Stimulated activated CD8-positive, alpha-beta memory T cell treated with anti-CD3 and anti-CD28 coated beads, Interleukin-7, amount 100 ng/mL, for 24 hours (primary cell): ENCODE measurements around the gene TRH.
"Not testable (repeated sequence)": the region's sequence is repeated elsewhere in the genome, so short reads cannot be mapped to it uniquely, and the experiment has no call there.

Experiments
- DNase-seq: peaks from one replicate; pipeline ENCODE4 v3.0.0-alpha.2; 2020; ENCODE audit warnings: low read depth

TRH gene

DNA sequence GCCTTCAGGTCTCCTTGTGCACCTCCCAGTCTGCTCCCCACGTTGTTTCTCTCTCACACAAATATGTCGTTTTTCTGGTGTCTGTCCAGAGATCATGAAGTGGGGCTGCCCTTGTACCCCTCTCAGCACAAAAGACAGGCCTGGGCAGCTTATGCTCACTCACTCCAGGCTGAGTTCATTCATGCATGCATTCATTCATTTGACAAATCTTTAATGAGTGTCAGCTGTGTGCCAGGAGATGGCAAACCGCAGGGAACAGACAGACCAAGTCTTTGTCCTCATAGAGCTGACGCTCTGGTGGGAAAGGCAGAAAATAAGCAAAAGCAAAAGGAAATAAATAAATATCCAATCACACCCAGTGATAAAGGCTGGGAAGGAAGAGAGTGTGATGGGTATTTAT, 7.6 kb upstream of the TRH start:
- DNase-seq: no peak

- DNase-seq: no peak
Measured at GRCh38 chr3:129967761-129968160, 6.8 kb upstream of the TRH start.

- DNase-seq: no peak
Measured at GRCh38 chr3:129971351-129972052, 3.0 kb upstream of the TRH start.

DNA sequence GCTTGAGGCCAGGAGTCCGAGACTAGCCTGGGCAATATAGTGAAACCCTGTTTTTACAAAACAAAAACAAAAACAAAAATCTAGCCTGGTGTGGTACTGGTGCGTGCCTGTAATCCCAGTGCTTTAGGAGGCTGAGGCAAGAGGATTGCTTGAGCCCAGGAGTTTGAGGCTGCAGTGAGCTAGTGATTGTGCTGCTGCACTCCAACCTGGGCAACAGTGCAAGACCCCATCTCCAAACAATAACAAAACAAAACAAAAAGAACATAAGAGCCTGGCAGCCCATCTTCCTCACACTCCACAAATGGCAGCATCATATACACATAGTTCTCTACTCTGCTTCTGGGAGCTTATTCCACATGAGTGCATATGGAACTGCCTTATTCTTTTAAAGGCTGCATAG, 2.2 kb upstream of the TRH start:
- DNase-seq: no peak

DNA sequence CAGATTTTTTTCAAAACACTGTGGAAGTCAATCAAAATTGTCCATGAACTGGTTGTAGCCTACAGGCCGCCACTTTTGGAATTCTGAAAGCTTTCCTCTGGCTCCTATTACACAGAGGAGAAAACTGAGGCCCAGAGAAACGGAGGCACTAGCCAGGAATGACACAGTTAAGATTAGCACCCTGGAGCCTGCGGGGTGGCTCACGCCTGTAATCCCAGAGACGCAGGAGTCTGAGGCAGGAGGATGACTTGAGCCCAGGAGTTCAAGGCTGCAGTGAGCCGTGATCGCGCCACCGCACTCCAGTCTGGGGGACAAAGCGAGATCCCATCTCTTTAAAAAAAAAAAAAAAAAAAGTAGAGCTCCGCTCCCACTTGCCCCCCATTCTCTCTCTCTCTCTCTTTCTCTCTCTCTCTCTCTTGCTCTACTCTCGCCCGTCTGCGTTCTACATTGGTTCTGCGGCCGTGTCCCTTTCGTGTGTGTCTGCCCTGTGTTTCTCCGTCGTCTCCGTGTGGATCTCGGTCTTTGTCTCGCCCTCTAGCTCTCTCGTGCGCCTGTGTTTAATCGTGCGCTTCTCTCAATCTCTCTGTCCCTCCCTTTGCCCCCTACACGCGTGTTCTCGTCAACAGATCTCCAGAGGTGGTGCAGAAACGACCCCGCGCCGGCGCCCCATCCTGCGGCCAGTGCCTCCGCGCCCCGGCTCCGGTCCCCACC, 512 bp upstream of the TRH start:
- DNase-seq: no peak

GRCh38 chr3:129974833-129975704, 549 bp downstream of the TRH start:
- DNase-seq: no peak

DNA sequence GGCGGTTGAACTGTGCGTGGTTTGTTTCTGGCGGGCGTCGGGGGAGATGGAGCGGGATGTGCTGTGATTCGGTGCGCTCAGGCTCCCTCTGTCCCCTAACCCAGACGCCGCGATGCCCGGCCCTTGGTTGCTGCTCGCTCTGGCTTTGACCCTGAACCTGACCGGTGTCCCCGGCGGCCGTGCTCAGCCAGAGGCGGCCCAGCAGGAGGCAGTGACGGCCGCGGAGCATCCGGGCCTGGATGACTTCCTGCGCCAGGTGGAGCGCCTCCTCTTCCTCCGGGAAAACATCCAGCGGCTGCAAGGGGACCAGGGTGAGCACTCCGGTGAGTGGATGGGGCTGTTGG, 1.2 kb downstream of the TRH start:
- DNase-seq: no peak

DNA sequence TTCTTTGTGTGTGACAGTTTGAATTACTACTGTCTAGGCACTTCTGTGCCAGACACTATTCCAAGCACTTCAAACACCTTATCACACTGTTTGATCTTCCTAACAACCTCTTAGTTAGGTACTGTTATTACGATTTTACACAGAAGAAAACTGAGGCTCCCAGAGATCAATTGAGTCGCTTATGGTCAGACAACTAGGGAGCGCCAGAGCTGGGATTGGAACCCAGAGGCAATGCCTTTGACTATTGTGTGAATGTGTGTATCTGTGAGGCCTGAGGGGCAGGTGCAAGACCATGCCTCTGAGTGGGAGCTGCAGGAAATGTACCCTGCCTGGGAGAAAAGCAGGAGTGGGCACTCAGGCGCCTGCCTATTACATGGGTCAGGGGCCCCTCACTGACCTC, 1.8 kb downstream of the TRH start:
- no peak for DNase-seq

DNA sequence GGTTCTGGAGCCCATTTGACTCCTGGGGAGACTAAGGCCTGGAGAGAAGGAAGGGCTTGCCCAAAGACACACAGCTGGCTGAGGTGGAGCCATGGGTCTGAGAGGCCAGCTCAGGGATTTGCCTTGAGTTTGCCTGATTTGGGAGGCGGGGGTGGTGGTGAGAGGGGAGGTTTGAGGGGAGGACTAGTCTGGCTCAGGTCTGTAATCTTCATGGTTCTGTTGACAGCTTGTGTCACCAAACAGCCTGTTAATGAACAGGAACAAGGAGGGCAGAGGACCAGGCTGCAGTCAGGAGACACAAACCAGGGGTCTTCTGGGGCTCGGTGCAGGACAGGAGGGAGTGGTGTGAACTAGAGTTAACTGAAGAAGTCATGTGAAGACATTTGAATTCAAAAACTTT, 3.6 kb downstream of the TRH start:
- DNase-seq: no peak

GRCh38 chr3:129979905-129980304, 5.4 kb downstream of the TRH start:
- no peak for DNase-seq

- DNase-seq: no peak
Measured at GRCh38 chr3:129983561-129983960, 9.0 kb downstream of the TRH start.

DNA sequence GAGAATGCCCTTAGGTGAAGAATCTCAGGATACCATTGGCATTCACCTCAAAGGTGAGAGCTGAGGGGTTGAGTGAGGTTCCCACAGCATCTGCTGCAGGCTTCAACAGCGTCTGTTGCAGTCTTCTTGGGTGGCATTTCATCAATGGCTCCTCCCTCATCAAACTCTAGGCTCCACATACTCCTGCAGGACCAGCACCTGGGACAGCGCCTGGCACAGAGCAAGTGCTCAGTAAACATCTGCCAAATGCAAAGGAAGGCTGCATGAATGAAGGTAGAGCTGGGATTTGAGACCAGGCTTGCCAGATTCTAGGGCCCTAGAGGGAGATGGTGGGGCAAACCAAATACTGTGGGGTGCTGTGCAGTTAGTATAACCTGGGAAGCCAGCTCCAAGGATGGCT, 9.6 kb downstream of the TRH start:
- DNase-seq: no peak

DNA sequence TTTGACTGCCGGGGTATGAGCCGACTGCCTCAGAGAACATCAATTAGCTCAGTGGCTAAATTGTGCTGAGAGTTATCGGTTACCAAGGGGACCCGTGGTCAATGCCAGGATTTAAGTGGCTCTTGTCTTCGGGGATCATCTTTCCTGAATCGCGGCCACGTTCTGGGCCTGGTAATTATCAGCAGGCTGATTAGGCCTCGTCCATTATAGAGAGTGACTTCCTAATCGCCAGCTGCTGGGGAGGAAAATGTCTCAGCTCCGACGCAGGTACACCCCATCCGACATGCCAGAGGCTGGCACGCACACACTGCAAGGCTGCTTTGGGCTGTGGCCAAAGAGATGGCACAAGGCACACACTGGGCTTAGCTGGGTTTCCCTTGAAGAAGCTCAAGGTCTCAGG, 10.6 kb downstream of the TRH start:
- DNase-seq: no peak

GRCh38 chr3:129988429-129988828, 13.9 kb downstream of the TRH start:
- no peak for DNase-seq

GRCh38 chr3:129989414-129989813, 14.9 kb downstream of the TRH start:
- DNase-seq: no peak

GRCh38 chr3:129992781-129993180, 18.3 kb downstream of the TRH start:
- DNase-seq: no peak

- no peak for DNase-seq
Measured at GRCh38 chr3:129994883-129995559, 20.5 kb downstream of the TRH start.

DNA sequence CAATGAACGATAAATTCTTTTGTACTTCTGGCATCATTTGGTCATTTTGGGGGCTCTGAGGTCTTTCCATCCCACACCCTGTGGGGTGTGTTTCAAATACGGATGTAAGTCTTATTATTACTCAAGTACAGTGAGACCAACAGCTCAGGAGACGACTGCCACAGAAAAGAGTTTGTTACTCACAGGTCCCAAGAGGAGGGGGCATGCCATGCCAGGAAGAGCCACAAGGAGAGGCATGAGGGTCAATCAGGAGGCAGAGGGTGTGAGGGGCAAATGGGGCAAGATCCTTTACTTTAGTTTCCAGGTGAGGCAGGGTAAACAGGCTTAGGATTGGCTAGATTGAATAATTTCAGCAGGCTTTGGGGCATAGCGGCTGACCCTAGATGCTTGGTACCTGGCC, 21.6 kb downstream of the TRH start:
- no peak for DNase-seq

DNA sequence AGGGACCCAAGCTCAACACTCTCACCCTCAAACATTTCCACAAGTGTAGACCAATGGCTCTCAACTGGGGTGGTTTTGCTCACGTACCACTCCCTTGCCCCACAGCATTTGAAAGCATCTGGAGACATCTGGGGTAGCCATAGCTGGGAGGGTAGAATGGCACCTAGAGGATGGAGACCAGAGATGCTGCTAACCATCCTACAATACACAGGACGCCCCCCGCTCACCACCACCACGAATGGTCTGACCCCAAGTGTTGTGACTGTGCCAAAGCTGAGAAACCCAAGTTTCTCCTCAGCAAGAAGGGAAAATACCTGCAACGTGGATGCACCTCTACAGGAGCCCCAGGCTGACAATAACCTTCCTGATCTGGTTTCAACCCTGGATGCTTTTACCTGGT, 24.7 kb downstream of the TRH start:
- DNase-seq: not testable (repeated sequence)

DNA sequence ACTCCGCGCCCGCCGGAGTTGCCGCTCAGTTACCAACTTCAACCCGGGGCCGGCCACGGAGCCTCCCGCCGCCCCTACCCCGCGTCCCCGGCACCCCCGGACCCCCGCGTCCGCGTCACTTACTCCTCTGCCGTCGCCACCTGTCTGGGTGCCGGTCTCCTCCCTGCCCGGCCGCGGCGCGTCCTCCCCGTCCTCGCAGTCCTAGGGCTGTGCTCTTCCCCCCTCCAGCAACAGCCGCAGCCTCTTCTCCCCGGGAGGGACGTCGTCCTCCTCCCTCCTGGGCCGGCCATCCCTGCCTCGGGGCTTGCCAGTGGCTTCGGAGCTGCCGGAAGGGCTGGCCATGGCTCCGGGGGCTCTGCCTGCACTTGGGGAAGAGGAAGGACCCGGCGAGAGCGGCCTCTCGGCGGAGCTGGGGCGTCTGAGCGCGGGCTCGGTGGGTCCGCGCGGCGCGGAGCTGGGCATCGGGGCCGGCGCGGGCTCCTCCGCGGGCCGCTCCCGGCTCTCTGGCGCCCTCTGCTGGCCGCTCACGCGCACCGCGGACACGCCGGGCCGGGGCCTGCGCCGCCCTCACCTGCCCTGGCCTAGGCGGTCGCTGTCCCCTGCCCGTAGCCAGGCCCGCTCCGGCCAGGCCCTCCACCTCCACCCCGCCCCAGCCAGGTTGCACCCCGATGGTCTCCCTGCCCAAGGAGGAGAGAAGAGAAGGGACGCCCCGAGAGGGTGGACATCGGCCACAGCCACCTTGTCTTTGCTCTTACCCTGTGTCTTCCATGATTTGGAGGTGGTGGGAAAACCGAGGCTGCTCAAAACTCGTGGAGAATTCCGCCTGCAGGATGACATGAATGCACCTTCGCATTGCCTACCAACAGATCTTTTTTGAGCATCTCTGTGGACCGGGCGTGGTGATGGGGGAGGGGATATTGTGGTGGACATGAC, 28.4 kb downstream of the TRH start:
- peak; percentile 29 for DNase-seq

GRCh38 chr3:130010556-130010955, 36.0 kb downstream of the TRH start:
- DNase-seq: no peak
